Nephron (organoid): Measurements from ENCODE around the gene PACRG.
A peak's percentile ranks its signal among the peaks of the same experiment; 100 is the strongest.

Experiments
- H3K27ac Mint-ChIP-seq, 3 experiments: 2 replicates each; pipeline ENCODE4 v1.8.0; 2020; ENCODE audit warnings: mixed read lengths in 3 of 3, mild to moderate bottlenecking in 2 of 3, moderate library complexity in 1 of 3
- H3K27me3 Mint-ChIP-seq: 2 replicates; pipeline ENCODE4 v1.8.0; 2021; ENCODE audit warnings: low read depth, mild to moderate bottlenecking, moderate library complexity, mixed read lengths
- H3K36me3 Mint-ChIP-seq: 2 replicates; pipeline ENCODE4 v1.8.0; 2020; ENCODE audit warnings: low read depth, mixed read lengths
- H3K4me1 Mint-ChIP-seq: 2 replicates; pipeline ENCODE4 v1.8.0; 2020; ENCODE audit warnings: mixed read lengths
- H3K4me3 Mint-ChIP-seq, 3 experiments: 2 replicates each; pipeline ENCODE4 v1.8.0; 2020; ENCODE audit warnings: mild to moderate bottlenecking in 3 of 3, mixed read lengths in 3 of 3, moderate library complexity in 2 of 3
- H3K9me3 Mint-ChIP-seq: 2 replicates; pipeline ENCODE4 v1.8.0; 2020; ENCODE audit warnings: mixed read lengths
- TF ChIP-seq, protein P1 (sequence below), 3 experiments: fragments of 200-600 bp; sonication (generic); IDR thresholded peaks; one replicate each; pipeline ENCODE4 v1.5.0; 2021; ENCODE audit warnings: antibody characterized with exemption in 3 of 3; ENCODE audit not compliant: unreplicated experiment in 3 of 3

Gene PACRG

DNA sequence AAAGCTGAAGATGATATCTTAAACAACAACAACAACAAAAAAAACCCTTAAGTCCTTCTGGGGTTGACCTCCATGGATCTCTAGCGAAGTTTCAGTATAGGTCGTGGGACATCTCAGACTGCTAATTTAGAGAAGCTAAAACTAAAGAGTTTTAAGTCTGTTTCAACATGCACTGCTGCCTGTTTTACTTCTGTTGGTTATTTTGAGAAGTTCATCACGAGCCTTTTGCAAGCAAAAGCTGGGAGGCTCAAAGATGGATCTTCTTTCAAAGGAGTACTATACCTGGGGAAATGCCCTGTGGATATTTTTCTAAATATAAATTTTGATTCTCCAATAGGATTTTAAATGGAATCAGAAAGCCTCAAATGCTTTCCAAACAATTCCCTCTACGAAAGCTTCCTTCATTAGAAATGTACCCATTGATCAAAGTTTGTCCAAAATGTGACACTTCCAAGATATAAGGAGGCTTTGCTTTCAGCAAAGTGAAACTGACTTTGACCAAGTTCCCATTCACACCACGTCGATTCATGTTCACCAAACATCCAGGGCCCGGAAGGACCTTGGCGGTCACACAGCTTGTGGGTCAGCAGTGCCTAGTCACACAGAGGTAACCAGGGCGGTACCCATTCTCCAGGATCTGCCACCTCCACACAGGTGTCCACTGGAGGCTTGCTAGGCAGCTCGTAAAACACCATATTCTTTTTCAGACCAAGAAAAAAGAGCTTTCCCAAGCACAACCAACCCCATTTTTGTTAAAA lies 592.0 kb downstream of the PACRG start:
- H3K36me3 Mint-ChIP-seq = no peaks in the 10 kb centered on the region
- peaks cover 26% of the 10 kb centered on the region for H3K27me3 Mint-ChIP-seq
- H3K9me3 Mint-ChIP-seq = no peaks in the 10 kb centered on the region
- no peak overlapping the region for H3K4me3 Mint-ChIP-seq
- TF ChIP-seq, protein P1, sequence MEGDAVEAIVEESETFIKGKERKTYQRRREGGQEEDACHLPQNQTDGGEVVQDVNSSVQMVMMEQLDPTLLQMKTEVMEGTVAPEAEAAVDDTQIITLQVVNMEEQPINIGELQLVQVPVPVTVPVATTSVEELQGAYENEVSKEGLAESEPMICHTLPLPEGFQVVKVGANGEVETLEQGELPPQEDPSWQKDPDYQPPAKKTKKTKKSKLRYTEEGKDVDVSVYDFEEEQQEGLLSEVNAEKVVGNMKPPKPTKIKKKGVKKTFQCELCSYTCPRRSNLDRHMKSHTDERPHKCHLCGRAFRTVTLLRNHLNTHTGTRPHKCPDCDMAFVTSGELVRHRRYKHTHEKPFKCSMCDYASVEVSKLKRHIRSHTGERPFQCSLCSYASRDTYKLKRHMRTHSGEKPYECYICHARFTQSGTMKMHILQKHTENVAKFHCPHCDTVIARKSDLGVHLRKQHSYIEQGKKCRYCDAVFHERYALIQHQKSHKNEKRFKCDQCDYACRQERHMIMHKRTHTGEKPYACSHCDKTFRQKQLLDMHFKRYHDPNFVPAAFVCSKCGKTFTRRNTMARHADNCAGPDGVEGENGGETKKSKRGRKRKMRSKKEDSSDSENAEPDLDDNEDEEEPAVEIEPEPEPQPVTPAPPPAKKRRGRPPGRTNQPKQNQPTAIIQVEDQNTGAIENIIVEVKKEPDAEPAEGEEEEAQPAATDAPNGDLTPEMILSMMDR (IDR thresholded peaks at IDR 0.05; ENCODE audit: unreplicated experiment in 3 of 3) = no peak
- H3K27ac Mint-ChIP-seq = no peak overlapping the region
- peaks cover 39% of the 10 kb centered on the region for H3K4me1 Mint-ChIP-seq

DNA sequence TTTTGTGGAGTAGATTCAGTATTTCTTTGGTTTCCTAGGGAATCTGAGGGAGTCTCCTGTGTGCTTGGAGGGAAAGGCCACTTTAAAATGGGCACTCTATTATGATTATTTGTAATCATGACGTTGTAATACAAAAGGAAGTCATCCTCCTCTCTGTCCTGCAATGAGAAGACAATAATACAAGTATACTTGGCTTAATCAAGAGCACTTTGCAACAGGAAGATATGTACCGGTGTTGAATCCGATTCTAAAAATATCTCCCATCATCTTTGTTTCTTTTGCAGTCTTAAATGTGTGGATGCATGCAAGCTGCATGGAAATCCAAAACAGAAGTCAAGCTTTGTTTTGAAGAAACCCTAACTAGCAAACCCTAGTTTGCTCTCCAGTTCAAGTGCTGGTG lies 592.6 kb downstream of the PACRG start:
- Mint-ChIP-seq H3K4me3 (no peak overlapping the region), H3K36me3 (no peaks in the 10 kb centered on the region), H3K4me1 (peaks cover 39% of the 10 kb centered on the region), H3K27ac (peak overlapping the region in 2 of 3 experiments; percentile 2 to 13), H3K27me3 (peaks cover 28% of the 10 kb centered on the region), H3K9me3 (peaks cover 4% of the 10 kb centered on the region)
- TF ChIP-seq, protein P1 (IDR thresholded peaks at IDR 0.05; ENCODE audit: unreplicated experiment in 3 of 3) = no peak

DNA sequence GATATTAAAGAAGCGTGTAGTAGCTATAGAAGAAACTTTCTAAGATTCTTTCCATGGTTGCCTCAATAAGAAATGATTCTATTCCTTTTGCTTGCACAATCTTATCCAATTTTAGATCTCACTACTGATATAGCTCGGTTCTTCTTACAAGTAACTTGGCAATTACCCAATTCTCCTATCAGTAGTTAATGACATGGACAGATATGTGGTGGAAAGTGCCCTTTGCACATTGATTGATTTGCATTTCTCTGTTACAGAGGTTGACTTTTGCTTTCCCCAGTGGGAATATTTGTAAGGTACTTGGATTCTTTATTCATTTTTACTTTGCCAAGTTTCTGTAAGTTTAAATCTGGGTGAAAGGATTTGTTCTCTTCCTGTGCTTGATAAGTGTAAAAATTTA lies 593.0 kb downstream of the PACRG start:
- TF ChIP-seq, protein P1 (IDR thresholded peaks at IDR 0.05; ENCODE audit: unreplicated experiment in 3 of 3) = no peak
- Mint-ChIP-seq H3K36me3 (no peaks in the 10 kb centered on the region), H3K27me3 (peaks cover 24% of the 10 kb centered on the region), H3K4me1 (peaks cover 35% of the 10 kb centered on the region), H3K9me3 (peaks cover 4% of the 10 kb centered on the region), H3K27ac (peak overlapping the region in 1 of 3 experiments; percentile 2), H3K4me3 (no peak overlapping the region)

DNA sequence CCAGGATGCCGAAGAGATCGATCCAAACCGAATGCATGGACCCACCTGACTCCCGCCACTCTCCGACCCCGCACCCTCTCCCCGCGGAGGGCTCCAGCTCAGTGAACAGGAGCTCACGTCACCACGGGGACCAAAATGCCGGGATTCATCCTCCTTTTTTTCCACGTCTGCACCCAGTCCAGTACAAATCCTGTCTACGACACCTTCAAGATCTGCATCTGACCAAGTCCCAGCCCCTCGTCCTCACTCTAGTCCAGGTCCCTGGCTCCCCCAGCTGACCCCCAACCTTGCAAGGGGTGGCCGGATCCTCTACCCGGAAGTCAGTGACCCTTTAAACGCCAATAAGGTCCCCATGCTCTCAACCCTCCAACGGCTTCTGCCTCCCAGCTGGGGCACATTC lies 593.9 kb downstream of the PACRG start:
- H3K36me3 Mint-ChIP-seq = no peaks in the 10 kb centered on the region
- H3K27ac Mint-ChIP-seq = peak overlapping the region in 1 of 3 experiments; percentile 15
- peaks cover 22% of the 10 kb centered on the region for H3K27me3 Mint-ChIP-seq
- H3K9me3 Mint-ChIP-seq = peaks cover 4% of the 10 kb centered on the region
- TF ChIP-seq, protein P1 (IDR thresholded peaks at IDR 0.05; ENCODE audit: unreplicated experiment in 3 of 3) = no peak
- H3K4me1 Mint-ChIP-seq = peaks cover 35% of the 10 kb centered on the region
- no peak overlapping the region for H3K4me3 Mint-ChIP-seq

DNA sequence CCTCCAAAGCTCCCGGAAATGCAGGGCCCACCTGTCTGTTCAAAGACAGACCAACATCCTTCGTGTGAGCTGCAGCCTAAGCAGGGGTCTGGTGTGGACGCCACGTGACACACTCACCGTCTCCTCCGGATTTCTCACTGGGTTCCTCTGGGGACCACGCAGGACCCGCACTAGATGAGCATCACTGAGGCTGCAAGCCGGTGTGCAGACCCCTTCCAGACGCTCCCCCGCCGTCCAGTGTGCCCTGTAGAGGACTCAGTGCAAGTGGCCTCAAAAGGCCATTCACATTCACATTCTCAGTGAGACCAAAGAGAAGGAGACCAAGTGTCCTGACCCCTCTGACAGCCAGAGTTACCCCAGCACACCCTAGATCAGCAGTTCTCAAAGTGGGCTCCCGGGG lies 595.5 kb downstream of the PACRG start:
- Mint-ChIP-seq H3K36me3 (no peaks in the 10 kb centered on the region), H3K4me1 (peaks cover 40% of the 10 kb centered on the region), H3K9me3 (peaks cover 4% of the 10 kb centered on the region), H3K27ac (no peak overlapping the region), H3K4me3 (no peak overlapping the region), H3K27me3 (peaks cover 21% of the 10 kb centered on the region)
- TF ChIP-seq, protein P1 (IDR thresholded peaks at IDR 0.05; ENCODE audit: unreplicated experiment in 3 of 3) = no peak

DNA sequence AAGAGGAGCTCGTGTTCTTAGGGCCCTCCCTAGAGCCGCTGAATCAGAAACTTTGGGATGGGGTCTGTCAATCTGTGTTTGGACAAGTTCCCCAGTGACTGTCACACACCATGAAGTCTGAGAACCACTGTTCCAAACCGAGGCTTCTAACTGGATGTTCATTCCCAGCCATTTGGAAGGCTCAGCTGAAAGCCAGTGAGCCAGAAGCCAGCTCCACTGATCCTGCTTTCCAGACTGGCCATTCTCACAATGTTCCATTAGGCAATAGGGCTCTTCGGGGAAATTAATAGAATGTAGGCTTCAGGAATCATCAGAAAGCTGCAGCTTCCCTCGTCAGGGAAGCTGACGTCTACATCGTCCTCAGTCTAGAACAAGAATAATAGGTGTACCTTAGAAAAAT lies 595.9 kb downstream of the PACRG start:
- H3K36me3 Mint-ChIP-seq = no peaks in the 10 kb centered on the region
- H3K27ac Mint-ChIP-seq = no peak overlapping the region
- peaks cover 19% of the 10 kb centered on the region for H3K27me3 Mint-ChIP-seq
- H3K4me3 Mint-ChIP-seq = no peak overlapping the region
- TF ChIP-seq, protein P1 (IDR thresholded peaks at IDR 0.05; ENCODE audit: unreplicated experiment in 3 of 3) = no peak
- H3K9me3 Mint-ChIP-seq = peaks cover 4% of the 10 kb centered on the region
- H3K4me1 Mint-ChIP-seq = peaks cover 42% of the 10 kb centered on the region
